Epidermal melanocyte (primary cell): ENCODE measurements around the gene AMIGO1.
A peak's percentile ranks its signal among the peaks of the same experiment; 100 is the strongest.

Experiments
- DNase-seq: peaks from one replicate; pipeline ENCODE4 v3.0.0; 2011; ENCODE audit warnings: low spot score; ENCODE audit not compliant: insufficient read length

AMIGO1 gene

GRCh38 chr1:109509176-109510134 is at the start of gene AMIGO1:
Gene AMIGO1, minus strand, starts transcription at chr1:109509727. Its CDS starts 815 bp downstream, at chr1:109508912.
- DNase-seq: peak; percentile 61

DNA sequence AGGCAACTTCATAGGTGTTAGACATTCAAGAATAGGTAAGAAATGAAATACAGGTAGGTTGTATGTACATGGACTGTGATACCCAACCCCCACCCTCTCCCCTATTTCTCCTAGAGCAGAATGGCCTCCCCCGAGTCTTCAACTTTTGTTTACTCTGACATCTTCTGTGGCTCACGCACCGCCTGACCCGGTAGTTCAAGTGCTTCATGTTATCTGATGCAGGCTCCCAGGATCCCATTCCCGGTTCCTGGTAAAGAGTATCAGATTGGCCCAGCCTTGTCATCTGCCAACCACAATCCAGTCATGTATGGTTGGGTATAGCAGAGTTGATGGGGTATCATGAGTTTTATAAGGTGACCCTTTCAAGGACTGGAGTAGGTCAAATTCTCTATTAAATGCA is 48.0 kb upstream of the AMIGO1 start:
- DNase-seq: no peak

GRCh38 chr1:109556563-109556962 is 47.0 kb upstream of the AMIGO1 start:
- DNase-seq: no peak

- DNase-seq: peak; percentile 93
Observed at GRCh38 chr1:109548321-109549267, 39.1 kb upstream of the AMIGO1 start, which contains the start of gene GNAI3. Gene GNAI3, plus strand, starts transcription at chr1:109548615. Its CDS starts 106 bp downstream, at chr1:109548721.

DNA sequence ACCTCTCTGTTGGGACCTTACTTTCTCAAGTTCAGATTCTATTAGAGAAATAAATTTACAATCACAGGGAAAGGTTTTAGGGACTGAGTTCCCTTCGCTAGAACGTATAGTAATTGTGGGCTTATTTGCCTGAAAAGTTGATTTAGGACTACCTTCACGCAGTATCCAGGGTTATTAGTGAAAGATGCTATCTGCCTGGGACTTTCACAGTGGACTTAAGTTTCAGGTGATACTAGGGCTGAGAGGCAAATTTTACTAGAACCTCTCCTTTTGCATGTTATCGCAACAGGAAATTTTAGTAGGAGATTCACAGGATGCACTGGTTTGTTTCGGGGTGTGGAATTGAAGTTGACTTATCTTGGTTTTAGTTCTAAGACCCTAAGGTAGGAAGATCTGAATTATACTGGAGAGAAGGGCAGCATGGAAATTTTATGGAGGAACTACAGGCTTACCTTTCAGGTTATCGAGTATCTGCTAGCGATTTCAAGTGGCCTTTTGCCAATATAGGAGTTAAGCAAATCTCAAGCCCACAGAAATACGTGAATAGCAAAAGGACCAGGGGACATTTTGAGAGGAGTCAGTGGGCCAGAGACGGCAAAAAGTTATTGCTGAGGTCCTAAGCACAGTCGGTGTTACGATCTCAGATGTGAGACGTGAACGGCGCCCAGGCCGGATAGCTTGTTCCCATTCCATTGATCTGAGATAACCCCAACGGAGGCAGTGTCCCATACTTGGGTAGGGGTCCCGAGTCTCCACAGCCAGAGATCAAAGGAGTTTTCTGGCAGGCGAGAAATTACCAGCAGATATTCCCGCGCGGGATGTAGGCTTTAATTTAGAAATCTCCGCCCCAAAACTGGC is 38.2 kb upstream of the AMIGO1 start:
- DNase-seq: no peak

GRCh38 chr1:109546311-109547109 is 37.0 kb upstream of the AMIGO1 start:
- DNase-seq: peak; percentile 98

GRCh38 chr1:109543988-109544735 is 34.6 kb upstream of the AMIGO1 start:
- DNase-seq: no peak

- no peak for DNase-seq
Observed at GRCh38 chr1:109543283-109543987, 33.9 kb upstream of the AMIGO1 start.

- DNase-seq: no peak
Observed at GRCh38 chr1:109542657-109543056, 33.1 kb upstream of the AMIGO1 start.

DNA sequence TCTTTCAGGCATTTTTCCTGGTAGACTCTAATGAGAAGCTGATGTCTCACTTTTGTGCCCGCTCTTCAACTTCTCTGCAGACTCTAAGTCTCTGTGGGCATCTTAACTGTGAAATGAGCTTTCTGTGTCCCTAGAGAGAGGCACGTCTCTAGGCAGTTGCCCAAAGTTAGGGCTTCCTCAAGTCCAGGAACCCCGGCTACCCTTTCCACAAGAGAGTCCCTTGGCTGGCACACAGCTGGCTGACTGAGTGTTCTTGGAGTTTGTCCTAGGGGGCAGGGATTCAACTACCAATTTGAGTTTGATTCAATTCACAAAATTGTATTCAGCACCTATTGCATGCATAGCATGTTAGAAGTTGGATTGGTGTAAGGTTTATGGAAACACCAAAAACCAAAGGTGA is 31.6 kb upstream of the AMIGO1 start:
- no peak for DNase-seq

GRCh38 chr1:109539676-109540075 is 30.1 kb upstream of the AMIGO1 start, which contains the start of gene GPR61:
Gene GPR61, plus strand, starts transcription at chr1:109539872. Its CDS starts 3,151 bp downstream, at chr1:109543023.
- DNase-seq: no peak

DNA sequence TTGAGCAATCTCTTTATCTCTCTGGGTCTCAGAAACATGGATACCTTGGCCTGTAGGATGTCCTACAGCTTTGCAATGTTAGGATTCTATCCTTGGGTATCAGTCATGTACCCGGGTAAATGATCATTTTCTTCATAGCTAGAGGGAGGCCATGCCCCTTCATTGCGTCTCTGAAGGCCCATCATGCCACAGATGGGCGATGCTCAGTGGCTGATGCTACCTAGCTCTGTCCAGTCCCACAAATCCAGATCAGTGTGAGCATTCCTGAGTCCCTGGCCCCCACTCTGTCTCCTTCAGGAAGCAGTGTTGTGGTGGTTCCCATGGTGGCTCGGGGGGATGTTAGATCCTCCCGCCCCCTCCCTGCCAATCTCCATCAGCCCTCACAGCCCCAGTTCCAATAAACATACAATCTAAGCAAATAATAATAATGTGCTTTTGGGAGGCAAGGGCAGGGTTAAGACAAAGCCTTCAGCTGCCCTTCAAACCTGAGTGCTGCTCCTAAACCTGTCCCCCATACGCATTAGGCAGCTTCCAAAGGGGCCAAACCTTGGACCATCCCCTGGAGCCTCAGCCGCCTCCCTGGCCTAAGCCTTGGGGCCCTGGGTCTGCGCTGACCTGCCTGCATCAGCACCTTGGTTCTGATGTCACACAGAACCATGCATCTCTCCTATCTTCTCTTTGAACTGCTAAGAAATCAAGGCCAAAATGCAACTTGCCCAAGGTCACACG is 29.5 kb upstream of the AMIGO1 start:
- DNase-seq: no peak

- no peak for DNase-seq
Observed at GRCh38 chr1:109537450-109538178, 28.1 kb upstream of the AMIGO1 start.

GRCh38 chr1:109535971-109536491 is 26.5 kb upstream of the AMIGO1 start:
- no peak for DNase-seq

- DNase-seq: no peak
Observed at GRCh38 chr1:109535481-109535880, 26.0 kb upstream of the AMIGO1 start.

GRCh38 chr1:109534307-109534858 is 24.9 kb upstream of the AMIGO1 start:
- no peak for DNase-seq
